NCI-H187 treated with DMSO at 0.1 percent for 48 hours (cell line): ENCODE data around the gene MME.

Experiments used
- DNase-seq: peaks from one replicate; lab custom pipeline; 2025; lab: John Stamatoyannopoulos, UW

The MME gene

DNA sequence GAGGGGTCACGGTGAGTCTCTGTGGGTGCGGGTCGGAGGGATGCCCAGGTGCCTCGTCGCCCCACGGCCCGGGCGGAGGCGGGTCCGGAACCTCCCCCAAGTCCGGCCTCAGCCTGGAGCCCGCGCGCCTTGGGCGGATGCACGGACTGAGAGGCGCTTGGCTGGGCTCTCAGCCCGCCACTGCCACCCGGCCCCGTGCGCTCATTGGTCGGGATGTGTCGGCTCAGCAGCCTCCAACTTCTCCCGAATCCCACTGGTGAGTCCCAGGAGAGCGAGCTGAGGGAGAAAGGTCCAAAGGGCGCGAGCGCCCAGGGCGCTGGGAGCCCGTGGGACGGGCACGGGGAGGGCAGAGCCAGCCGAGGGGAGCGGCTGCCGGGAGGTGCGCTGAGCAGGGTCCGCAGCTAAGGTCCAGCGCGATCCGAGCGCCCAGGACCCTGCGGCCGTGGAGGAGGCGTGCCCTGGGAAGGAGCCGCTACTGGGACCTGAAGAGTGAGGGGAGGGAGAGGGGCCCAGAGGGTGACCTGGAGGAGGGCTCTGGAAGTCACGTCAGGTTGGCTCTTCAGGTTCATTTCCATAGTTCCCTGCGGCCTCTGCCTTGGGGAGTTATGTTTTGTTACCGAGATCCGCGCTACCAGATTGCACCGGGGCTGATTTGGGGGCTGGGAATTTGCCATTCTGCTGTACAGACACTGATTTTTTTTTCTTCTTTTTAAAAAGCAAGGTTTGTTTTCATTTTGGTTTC, at the start of gene MME:
TSS of gene MME (plus strand) at position 574 of the 742 bp plus-strand sequence. CDS start 3,849 bp downstream, outside the sequence.
- DNase-seq, result no peak

DNA sequence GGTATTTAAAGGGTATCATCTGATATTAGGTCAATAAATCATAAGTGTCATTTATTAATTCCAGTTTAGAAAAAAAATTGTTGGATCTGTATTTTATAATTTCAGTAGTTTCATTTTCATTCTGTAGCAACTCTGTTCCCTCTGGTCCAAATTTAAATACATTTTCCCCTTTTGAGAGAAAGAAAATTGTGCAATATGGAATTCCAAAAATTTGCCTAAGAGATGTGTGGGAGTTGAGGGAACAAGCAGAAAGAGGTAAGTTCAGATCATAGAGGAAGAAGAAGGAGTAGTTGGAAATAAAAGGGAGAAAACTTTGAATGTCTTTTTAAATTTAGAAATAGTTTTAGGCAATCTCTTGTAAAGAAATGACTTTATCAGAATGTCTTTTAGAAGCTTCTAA, 48.9 kb upstream of the MME start:
- DNase-seq, result no peak

DNA sequence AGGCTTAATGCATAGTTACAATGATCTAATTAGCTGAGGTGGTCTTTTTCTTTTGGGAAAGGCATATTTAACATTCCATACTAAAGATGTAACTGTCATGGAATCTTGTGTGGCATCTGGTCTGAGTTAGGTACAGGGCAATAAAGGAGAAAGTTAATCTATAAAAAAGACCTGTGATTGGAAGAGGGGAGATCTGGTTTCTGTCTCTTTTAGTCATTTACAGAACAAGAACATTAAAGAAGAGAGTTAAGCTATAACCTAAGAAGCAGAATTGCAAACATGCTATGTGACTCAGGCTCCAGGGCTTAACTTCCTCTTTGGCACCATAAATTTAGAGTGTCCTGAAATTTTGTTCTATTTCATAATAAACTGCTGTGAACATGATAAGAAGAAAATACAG, 47.2 kb upstream of the MME start:
- no peak for DNase-seq

DNA sequence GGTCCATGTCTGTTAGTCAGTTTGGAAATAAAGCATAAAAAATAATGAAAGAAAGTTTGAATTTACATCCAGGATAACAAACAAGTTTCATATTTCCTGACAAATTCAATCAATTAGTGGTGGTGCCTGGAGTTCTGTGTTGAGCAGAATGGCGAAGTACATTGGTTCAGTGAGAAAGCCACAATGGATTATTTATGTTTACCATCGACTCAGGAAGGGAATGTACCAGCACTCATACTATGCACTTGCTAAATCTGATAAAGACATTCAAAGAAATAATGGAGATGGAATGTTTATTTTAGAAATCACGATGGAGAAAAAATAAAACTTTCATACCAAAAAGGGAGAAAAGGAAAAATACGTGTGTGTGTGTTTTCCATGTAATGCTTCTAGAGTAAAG, 45.3 kb upstream of the MME start:
- no peak for DNase-seq

DNA sequence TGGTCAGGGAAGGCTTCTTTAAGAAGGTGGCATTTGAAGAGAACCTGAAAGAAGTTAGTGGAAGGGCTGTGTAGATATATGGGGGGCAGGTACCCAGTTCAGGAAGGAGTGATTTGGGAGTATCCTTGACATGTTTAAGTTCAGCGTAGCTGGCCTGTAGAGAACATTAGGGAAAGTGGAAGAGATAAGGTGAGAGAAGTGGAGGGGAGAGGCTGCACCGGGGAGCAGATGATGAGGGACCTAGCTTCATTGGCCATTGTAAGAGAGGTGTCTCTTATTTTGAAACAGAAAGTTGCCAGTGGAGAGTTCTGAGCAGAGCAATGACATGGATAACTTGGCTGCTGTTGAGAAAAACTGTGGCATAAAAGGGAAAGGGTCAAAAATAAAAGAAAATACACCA, 44.6 kb upstream of the MME start:
- no peak for DNase-seq

DNA sequence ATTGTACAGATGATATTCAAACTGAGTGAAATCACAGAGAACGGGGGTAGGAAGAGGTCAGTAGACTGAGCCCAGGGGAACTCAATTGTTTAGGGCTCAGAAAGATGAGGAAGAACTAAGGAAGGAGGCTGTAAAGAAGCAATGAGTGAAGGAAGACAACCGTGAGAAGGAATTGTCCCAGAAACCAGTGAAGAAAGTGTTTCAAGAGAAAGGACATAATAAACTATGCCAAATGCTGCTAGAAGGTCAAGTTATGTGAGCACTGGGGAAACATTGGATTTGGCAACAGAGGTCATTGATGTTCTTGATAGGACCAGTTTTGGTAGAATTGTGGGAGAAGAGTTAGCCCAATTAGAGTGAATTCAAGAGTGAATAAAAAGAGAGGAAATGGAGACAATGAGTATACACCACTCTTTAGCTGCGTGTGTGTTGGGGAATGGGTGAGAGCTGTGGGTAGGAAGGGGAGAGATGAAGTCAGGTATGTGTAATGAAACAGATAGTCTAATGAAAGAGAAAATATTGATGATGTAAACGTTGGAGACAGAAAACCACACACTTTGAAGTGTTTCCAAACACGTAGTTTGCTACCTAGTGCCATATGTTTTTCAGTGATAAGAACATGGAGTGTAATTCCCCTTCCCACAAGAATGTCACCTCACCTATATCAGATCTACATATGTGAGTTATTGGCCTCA, 42.5 kb upstream of the MME start:
- DNase-seq, result no peak

DNA sequence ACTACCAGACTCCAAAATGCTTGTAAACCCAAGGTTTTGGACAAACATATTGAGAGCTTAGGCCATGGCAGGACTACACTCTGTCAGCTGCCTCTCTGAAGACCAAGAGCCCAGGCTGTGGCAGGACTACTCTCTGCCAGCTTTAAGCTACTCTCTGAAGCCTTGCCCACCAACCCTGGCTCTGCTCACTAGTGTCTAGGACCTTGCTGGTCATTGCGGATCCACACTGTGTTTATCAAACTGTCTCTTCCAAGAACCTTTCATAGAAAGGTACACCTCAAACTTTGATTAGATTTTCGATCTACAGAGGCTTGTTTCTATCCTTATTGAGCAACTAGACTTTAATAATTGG, 41.9 kb upstream of the MME start:
- DNase-seq, result no peak

DNA sequence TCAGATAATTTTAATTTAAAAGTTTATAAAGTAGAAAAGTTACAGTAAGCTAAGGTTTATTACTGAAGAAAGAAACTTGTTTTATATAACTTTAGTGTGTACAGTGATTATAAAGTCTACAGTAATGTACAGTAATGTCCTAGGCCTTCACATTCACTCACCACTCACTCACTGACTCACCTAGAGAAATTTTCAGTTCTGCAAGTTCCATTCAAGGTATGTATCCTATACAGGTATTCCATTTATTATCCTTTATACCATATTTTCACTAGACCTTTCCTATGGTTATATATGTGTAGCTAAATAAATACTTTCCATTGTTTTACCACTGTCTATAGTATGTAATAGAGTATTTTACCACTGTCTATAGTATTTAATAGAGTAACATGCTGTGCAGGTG, 33.2 kb upstream of the MME start:
- no peak for DNase-seq

DNA sequence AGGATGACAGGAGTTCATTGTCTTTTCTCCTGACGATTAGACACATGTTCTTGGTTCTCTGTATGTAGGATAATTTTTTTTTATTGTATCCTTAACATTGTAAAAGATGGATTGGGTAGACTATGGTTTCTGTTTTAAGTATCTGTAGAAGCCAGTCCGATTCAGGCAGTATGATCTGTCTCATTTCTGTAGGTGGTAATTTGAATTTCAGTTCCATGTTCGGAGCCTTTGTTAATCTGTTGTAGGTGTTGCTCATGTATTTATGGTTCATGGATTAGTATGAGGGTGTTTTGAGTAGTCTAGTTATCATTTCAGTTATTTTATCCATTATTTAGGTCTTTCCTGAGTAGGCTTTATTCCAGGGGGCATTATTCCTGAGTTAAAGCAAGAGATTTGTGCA, 32.4 kb upstream of the MME start:
- no peak for DNase-seq

DNA sequence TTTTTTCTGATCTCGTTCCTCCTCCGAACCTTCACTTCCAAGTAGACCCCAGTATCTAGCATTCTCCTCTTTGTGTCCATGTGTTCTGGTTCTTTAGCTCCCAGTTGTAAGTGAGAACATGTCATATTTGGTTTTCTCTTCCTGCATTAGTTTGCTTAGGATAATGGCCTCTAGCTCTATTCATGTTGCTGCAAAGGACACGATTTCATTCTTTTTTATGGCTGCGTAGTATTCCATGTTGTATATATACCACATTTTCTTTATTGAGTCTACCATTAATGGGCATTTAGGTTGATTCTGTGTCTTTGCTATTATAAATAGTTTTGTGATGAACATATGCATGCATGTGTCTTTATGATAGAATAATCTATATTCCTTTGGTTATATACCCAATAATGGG, 30.2 kb upstream of the MME start:
- DNase-seq, result no peak

DNA sequence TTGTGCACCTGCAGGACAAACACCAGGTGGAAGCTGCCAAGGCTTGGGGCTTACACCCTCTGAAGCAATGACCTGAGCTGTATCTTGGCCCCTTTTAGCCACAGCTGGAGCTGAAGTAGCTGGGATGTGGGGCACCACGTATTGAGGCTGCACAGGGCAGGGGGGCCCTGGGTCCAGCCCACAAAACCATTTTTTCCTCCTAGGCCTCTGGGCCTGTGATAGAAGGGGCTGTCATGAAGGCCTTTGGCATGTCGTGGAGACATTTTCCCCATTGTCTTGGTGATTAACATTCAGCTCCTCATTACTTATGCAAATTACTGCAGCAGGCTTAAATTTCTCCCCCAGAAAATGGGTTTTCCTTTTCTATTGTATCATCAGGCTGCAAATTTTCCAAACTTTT, 27.6 kb upstream of the MME start:
- no peak for DNase-seq

DNA sequence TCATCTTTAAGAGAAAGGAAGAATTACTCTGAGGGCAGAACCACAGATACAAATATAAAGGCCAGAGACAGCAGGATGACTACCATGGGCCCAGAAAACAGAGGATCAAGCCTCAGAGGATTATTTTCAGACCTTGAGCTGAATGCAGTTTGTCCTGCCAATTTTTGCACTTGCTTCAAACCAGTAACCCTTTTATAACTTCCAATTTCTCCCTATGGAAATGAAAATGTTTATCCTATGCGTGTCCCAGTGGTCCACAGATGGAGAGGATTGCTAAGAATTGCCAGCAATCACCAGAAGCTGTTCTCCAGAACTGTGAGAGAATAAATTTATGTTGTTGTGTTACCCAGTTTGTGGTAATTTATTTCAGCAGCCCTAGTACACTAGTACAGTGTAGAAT, 26.4 kb upstream of the MME start:
- no peak for DNase-seq

DNA sequence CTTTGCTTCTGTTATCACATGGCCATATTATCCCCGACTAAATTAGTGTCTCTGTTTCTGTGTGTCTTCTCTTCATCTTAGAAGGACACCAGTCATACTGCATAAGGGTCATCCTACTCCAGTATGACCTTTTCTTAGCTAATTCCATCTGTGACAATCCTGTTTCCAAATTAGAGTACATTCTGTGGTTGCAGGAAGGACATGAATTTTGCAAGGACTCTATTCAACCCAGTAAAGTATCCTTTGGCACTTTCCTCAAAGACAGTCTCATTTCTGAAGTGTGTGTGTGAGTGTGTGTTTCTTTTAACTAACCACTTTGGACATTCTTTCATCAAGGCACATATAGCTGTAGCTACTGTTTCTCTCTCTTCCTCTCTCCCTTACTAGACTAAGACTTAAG, 15.2 kb upstream of the MME start:
- no peak for DNase-seq

DNA sequence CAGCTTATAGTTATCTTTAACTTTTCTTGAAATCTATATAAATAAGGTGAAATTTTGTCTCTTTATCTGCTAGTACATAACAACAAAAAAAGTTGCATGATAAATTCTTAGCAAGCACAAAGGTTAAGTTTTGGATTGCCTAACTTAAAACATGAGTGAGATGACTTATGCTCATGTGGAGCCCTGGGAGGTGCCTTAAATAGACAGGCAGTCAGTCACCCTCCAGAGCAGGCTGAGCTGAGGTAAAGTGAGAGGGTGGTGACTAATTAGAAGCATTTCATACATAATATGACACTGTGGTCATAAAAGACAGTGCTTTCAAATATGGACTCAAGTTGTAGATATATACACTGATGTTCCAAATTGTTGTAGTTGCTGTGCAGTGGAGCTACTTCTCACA, 14.6 kb upstream of the MME start:
- DNase-seq, result no peak

DNA sequence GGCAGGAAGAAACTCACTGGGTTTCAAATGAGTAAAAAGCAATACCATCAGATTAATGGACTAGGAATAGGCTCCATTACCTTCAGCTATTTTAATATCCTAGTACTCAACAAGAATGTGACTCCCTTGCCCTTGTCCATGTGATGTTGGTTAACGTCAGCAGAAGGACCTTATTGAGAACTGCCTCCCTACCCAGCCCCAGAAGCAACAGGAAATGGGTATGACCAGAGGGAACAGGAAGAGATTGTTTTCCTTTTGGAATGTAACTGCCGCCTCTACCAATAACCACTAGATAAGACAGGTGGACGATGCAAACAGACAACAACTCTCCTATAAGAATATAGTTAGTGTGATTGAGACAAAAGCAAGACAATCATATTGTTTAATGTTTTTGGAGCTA, 10.4 kb upstream of the MME start:
- DNase-seq, result no peak

DNA sequence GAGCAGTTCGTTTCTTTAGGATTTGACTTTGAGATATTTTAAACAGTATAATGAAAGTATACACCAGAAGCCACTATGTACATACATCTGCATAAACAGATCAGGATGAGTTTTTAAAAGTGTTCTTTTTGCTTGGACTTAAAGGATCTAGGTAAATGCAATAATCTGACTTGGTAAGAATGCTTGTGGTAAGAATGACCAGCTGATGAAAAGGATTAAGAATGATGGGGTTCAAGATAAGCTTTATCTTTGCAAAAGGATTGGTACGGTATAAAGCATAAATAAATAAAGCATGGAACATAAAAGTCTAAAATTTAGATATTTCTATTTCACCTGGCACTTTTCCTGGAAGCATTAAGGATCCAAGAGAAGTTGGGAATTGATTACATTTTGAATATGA, 9.8 kb upstream of the MME start:
- DNase-seq, result no peak

DNA sequence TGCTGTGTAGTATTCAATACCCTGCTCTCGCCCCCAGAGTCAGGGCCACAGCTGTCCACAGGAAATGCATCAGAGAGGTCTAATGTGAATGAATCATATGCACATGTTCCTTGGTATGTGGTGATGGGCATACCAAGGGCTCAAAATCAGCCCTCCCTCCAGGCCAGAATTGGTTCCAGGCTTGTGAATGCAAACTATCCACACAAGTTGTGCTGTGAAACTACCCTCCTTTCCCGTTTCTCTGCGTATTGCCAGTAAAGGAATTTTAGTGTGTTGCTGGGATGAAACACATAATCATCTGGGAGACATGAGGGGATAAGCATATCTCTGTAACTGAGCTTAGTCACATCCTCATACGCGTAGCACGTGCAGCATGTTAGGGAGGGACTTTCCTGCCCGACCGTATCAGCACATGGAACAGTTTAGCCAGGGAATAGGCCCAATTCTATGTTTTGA, 9.2 kb upstream of the MME start:
- DNase-seq, result no peak

DNA sequence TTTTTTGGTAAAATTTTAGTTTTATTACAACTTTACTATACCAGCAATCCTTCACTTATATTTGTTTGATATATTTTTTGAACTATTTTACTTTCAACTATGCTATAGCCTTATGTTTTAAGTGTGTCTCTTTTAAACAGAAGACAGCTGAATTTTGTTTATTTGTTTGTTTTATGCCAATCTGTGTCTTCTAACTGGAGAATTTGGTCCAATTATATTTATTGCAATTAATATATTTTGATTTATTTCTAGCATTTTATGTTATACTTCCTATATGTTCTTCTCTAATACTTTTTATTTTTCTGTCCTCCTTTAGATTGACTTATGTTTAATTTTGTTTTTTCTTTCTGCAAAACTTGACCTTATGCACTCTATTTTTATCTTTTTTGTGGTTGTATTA, 4.9 kb upstream of the MME start:
- no peak for DNase-seq

DNA sequence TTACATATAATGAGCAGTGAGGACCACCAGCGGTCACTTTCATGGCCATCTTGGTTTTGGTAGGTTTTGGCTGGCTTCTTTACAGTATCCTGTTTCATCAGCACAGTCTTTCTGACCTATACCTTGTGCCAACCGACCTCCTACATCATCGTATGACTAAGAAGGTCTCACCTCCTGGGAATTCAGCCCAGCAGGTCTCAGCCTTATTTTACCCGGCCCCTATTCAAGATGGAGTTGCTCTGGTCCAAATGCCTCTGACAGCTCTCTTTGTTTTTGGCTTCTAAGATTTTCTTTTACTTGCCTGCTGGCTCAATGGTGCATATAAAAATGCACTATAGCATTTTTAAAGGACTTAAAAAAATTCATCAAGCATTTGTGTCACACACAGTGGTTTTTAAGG, 3.2 kb upstream of the MME start:
- no peak for DNase-seq

DNA sequence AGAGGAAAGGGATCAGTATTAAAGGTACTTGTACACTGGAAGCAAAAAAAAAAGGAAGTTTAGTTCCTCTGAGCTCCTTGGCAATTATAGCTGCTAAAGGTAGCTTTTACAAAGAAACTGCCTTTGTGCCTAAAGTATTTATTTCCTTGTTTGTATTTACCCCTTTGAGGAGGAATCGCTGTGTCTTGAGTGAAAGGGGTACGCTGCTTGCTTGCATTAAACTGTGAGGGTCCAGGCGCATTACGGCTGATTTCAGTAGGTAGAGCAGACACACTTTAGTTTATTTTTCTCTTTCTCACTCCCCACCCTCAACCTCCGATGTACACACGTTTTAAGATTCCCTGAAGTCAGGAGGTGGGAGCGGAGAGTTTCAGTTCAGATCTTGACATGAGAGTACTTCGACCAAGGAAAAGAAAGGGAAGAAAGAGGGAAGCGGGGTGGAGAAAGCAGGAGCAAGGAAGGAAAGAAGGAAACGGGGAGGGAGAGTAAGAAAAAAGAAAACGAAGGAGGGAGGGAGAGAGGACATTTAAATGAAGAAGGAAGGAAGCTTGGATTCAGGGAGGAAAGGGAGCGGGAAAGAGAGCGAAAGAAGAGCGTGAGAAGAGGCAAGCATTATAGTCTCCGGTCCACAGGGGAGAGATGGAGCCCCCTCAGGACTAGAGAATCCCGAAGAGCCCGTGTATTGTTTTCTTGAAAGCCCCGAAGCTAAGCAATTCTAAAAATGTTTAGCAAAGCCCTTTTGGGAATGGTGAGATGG, 1.2 kb upstream of the MME start:
- DNase-seq, result no peak

DNA sequence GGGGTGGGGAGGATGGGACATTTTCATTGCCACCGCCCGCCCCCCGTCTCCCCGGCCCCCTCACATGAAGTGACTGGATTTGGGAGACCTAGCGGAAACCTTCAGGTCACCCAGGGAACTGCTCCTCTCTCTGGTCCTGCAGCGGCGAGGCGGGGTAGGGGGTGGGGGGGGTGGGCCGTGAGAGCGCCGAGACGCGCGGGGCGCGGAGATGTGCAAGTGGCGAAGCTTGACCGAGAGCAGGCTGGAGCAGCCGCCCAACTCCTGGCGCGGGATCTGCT, 712 bp upstream of the MME start:
- no peak for DNase-seq

DNA sequence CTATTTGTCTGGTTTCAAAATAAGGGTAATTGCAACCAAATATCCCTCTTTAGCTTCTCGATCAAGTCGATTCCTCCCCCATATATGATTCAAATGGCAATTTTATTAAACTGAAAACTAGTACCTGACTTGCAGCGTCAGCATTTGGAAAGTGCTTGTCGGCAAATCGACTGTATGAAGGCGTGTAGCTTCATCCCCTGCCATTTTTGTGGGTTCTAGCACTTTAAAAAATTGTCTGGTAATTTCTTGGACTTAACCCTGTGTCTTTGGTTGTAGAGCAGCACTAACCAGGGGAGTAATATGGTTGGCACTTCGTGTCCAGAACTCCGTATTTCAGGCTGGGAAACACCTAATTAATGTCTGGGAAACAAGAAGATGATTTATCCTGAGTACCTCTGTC, 573 bp downstream of the MME start:
- no peak for DNase-seq

DNA sequence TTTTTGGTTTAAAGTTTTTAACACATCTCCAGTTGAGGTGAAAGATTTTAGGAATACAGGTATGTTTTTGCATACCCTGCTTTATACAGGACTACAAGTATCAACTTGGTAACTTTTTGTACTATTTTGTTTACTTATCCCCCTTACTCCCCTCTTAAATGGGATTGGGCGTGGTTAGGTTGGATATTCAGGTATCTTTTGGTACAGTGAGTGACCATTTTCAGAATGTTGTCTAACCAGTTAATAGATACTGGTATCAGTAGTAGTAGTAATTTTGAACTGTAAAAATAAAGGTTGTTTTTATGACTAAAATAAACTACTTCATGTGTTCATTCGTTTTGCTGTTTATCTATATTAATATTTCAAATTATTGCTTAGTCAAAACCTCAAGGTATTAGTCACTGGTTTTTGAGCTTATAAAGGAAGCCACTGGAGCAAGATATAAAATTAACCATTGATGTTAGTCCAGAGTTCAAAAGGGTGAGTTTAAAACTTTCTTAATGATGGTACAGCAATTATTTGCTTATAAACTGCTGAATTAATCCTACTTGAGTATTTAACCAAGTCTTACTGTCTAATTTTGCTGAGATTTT, 3.3 kb downstream of the MME start:
- no peak for DNase-seq
